ENCODE measurements around the gene H2BW2. TPM values are rescaled to one million over a fixed set of nuclear protein-coding genes. Genes with fewer than 3 reads are reported as not detected.
"Not testable (repeated sequence)": the region's sequence is repeated elsewhere in the genome, so short reads cannot be mapped to it uniquely, and the experiment has no call there.

The H2BW2 gene
- not detected for total RNA-seq

DNA sequence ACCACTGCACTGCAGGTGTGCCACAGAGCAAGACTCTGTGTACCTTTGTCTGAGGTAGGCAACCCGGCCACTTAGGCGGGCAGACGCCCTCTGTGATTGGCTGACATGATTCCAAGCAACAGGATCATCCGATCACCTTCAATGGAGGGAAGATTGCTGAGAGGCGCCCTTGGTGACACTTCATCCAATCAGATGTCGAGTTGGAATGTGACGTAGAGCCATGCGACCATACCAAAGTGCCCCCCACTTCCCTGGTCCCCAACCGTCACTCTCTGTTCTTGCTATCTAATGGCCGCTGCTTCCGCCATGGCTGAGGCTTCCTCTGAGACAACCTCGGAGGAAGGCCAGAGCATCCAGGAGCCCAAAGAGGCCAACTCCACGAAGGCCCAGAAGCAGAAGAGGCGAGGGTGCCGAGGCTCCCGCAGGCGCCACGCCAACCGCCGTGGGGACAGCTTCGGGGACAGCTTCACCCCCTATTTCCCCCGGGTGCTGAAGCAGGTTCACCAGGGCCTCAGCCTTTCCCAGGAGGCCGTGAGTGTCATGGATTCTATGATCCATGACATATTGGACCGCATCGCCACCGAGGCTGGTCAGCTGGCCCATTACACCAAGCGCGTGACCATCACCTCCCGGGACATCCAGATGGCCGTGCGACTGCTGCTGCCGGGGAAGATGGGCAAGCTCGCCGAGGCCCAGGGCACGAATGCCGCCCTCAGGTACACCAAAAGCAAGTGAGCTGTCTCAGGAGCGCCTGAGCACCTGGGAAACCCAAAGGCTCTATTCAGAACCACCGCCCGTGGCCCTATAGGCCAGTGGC, at the start of gene H2BW2:
H2BW2 (plus strand) TSS at position 268 of the 817 bp plus-strand sequence; CDS start at position 307, 39 bp downstream.
- 100% methylated on average over 1 of the region's 39 CpGs; no CpG with 5 or more reads in 1 of the 2 donors for WGBS, 2 donors (ENCODE audit: low coverage in 1 of 2)
- Histone ChIP-seq H3K4me1 (no peaks in the 10 kb centered on the region), H3K4me3 (no peak within 1 kb of the TSS), H3K36me3 (no peaks in the 10 kb centered on the region), H3K9me3 (no peaks in the 10 kb centered on the region), H3K27me3 (peaks cover 10% of the 10 kb centered on the region), H3K27ac (no peak within 1 kb of the TSS)
- no peak for ATAC-seq
- TF ChIP-seq POLR2AphosphoS5 (IDR thresholded peaks at IDR 0.05) = no peak
- TF ChIP-seq CTCF (IDR thresholded peaks at IDR 0.05) = no peak
- TF ChIP-seq EP300 (IDR thresholded peaks at IDR 0.05) = no peak
- no peak for TF ChIP-seq POLR2A (IDR thresholded peaks at IDR 0.05)

GRCh38 chrX:103999234-103999633, 40.5 kb upstream of the H2BW2 start:
- Histone ChIP-seq H3K27me3 (no peaks in the 10 kb centered on the region), H3K27ac (no peak overlapping the region), H3K4me3 (no peak overlapping the region), H3K9me3 (no peaks in the 10 kb centered on the region), H3K4me1 (no peaks in the 10 kb centered on the region), H3K36me3 (no peaks in the 10 kb centered on the region)
- ATAC-seq = no peak
- 54 to 76% methylated on average over 3 to 5 of the region's 5 CpGs for WGBS, 2 donors (ENCODE audit: low coverage in 1 of 2)
- TF ChIP-seq POLR2AphosphoS5 (IDR thresholded peaks at IDR 0.05) (no peak), CTCF (IDR thresholded peaks at IDR 0.05) (no peak), EP300 (IDR thresholded peaks at IDR 0.05) (no peak), POLR2A (IDR thresholded peaks at IDR 0.05) (no peak)

- no peaks in the 10 kb centered on the region for H3K9me3 ChIP-seq
- ATAC-seq = no peak
- no peak overlapping the region for H3K27ac ChIP-seq
- H3K36me3 ChIP-seq = no peaks in the 10 kb centered on the region
- 66% methylated on average over 5 of the region's 5 CpGs; no CpG with 5 or more reads in 1 of the 2 donors for WGBS, 2 donors (ENCODE audit: low coverage in 1 of 2)
- H3K4me1 ChIP-seq = no peaks in the 10 kb centered on the region
- H3K27me3 ChIP-seq = no peaks in the 10 kb centered on the region
- no peak for TF ChIP-seq POLR2A (IDR thresholded peaks at IDR 0.05)
- no peak for TF ChIP-seq EP300 (IDR thresholded peaks at IDR 0.05)
- no peak for TF ChIP-seq CTCF (IDR thresholded peaks at IDR 0.05)
- no peak for TF ChIP-seq POLR2AphosphoS5 (IDR thresholded peaks at IDR 0.05)
- no peak overlapping the region for H3K4me3 ChIP-seq
Measured at GRCh38 chrX:104008831-104009230, 30.9 kb upstream of the H2BW2 start.

DNA sequence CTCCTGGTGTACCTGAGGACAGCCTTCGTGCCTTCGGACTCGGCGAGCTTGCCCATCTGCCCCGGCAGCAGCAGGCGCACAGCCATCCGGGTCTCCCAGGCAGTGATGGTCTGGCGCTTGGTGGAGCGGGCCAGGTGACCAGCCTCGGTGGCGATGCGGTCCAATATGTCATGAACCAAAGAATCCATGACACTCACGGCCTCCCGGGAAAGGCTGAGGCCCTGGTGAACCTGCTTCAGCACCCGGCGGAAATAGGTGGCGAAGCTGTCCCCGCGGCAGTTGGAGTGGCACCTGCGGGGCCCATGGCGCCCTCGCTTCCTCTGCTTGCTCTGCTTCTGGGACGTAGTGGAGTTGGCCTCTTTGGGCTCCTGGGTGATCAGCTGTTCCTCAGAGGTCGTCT, 26.6 kb upstream of the H2BW2 start:
- no CpG with 5 or more reads among the region's 24 CpGs for WGBS, 2 donors (ENCODE audit: low coverage in 1 of 2)
- Histone ChIP-seq H3K36me3 (no peaks in the 10 kb centered on the region), H3K9me3 (no peaks in the 10 kb centered on the region), H3K4me1 (no peaks in the 10 kb centered on the region), H3K4me3 (no peak overlapping the region), H3K27ac (no peak overlapping the region), H3K27me3 (no peaks in the 10 kb centered on the region)
- no peak for ATAC-seq
- no peak for TF ChIP-seq CTCF (IDR thresholded peaks at IDR 0.05)

- Histone ChIP-seq H3K4me1 (no peaks in the 10 kb centered on the region), H3K9me3 (no peaks in the 10 kb centered on the region)
- 86% methylated on average over 17 of the region's 20 CpGs; no CpG with 5 or more reads in 1 of the 2 donors for WGBS, 2 donors (ENCODE audit: low coverage in 1 of 2)
Measured at GRCh38 chrX:104013606-104014005, 26.1 kb upstream of the H2BW2 start, which contains the start of gene H2BW1. Gene H2BW1 (minus strand): TSS chrX:104013708. CDS start chrX:104013576, 132 bp downstream.

DNA sequence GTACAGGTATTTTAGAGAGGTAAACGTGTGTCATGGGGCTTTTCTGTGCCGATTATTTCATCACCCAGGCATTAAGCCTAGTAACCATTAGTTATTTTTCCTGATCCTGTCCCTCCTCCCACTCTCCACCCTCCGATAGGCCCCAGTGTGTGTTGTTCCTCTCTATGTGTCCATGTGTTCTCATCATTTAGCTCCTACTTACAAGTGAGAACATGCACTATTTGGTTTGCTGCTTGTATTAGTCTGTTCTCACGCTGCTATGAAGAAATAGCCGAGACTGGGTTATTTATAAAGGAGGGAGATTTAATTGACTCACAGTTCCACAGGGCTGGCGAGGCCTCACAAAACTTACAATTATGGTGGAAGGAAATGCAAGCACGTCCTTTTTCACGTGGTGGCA, 24.2 kb upstream of the H2BW2 start:
- H3K27ac ChIP-seq, ATAC-seq, H3K36me3 ChIP-seq, H3K9me3 ChIP-seq, H3K27me3 ChIP-seq, H3K4me1 ChIP-seq, H3K4me3 ChIP-seq: not testable (repeated sequence)
- 66 to 73% methylated on average over 2 to 7 of the region's 8 CpGs for WGBS, 2 donors (ENCODE audit: low coverage in 1 of 2)

More at GRCh38 chrX:104013606-104014005, 26.1 kb upstream of the H2BW2 start, which contains the start of gene H2BW1:
- ATAC-seq = no peak
- TF ChIP-seq CTCF (IDR thresholded peaks at IDR 0.05) = no peak
- no peak for TF ChIP-seq EP300 (IDR thresholded peaks at IDR 0.05)
- no peak for TF ChIP-seq POLR2A (IDR thresholded peaks at IDR 0.05)
- TF ChIP-seq POLR2AphosphoS5 (IDR thresholded peaks at IDR 0.05) = no peak
- H3K36me3 ChIP-seq = no peaks in the 10 kb centered on the region
- no peak within 1 kb of the TSS for H3K27ac ChIP-seq
- H3K27me3 ChIP-seq = no peaks in the 10 kb centered on the region
- H3K4me3 ChIP-seq = no peak within 1 kb of the TSS

Measured in gastroesophageal sphincter (tissue), 4 donors.